HFF-Myc (cell line): ENCODE results near the gene BTNL9.

Experiments used
- DNase-seq: peaks from one replicate; pipeline ENCODE4 v3.0.0-alpha.2; 2011; ENCODE audit warnings: low read depth; ENCODE audit errors: extremely low read depth
- H3K4me3 ChIP-seq: replicated peaks from 2 replicates; pipeline ENCODE4 v1.5.1; 2011; ENCODE audit warnings: low read depth, mild to moderate bottlenecking, control low read depth, low read length
- CTCF ChIP-seq: IDR thresholded peaks from 2 replicates; pipeline ENCODE4 v1.5.1; 2012; ENCODE audit warnings: mild to moderate bottlenecking, low read depth, low read length, control low read depth; ENCODE audit errors: missing control alignments

BTNL9 gene

DNA sequence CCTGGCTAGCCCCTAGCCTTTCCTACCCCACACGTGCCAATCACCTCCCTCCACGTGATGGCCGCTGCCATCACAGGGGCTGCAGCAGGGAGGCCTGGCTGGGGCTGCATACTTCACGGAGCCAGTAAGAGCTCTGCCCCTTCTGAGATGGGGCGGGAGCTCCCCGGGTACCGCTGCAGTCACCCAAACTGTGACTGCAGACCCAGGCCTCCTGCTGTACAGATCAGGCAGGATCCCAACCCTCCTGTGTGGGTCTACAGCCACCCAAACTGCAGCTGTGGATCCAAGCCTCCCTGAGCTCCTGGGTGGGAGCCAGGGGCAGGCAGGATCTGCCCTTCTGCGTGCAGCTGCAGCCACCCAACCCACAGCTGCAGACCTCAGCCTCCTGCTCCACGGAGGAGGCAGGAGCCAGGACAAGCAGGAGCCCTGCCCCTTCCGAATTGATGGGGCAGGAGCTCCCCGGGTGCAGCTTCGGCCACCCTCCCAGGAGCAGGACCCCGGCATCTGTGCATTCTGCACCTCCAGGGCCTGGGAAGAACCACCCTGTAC, 3.2 kb upstream of the BTNL9 start:
- TF ChIP-seq CTCF, result no peak
- H3K4me3 ChIP-seq, result no peak overlapping the region
- no peak for DNase-seq

DNA sequence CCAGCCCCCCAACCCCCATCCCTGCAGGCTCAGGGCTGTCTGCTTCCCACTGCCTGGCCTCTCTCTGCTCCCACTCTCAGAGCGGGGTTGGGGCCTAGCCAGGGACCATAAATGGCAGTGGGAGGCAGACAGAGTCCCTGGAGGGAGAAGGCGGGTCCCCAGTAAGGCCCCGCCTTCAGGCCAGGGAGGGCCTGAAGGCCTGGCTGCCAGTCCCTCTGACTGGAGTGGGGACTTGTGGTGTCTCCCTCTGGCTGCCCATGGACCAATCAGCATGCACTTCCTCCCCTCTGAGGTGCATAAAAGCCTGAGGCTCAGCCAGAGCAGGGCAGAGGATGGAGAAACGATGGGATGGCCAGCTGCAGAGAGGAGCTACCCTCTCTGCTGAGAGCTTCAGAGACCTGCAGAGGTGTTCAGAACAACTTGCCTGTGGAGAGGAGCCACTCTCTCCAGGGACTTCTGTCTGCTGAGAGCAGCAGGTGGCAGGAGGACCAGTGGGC, 2.7 kb upstream of the BTNL9 start:
- H3K4me3 ChIP-seq, result no peak overlapping the region
- no peak for DNase-seq
- no peak for TF ChIP-seq CTCF

- H3K4me3 ChIP-seq, result no peak overlapping the region
- TF ChIP-seq CTCF, result no peak
- no peak for DNase-seq
These were observed 595 bp upstream of the BTNL9 start for GRCh38 chr5:181039471-181039870.

DNA sequence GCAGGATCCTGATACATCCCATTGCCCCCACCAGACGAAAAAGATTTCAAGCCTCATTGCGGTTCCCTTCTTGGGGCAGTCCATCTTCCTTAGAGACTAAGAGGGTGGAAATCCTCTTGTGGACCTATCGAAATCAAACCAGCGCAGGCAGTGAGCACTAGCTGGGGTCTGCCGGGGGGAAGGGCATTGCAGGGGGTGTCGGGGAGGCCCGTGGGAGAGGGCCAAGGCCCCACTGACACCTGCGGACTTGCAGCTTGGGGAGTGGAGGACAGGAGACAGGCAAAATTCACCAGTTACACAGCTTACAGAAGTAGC, 522 bp downstream of the BTNL9 start:
- H3K4me3 ChIP-seq, result no peak overlapping the region
- no peak for DNase-seq
- TF ChIP-seq CTCF, result no peak

DNA sequence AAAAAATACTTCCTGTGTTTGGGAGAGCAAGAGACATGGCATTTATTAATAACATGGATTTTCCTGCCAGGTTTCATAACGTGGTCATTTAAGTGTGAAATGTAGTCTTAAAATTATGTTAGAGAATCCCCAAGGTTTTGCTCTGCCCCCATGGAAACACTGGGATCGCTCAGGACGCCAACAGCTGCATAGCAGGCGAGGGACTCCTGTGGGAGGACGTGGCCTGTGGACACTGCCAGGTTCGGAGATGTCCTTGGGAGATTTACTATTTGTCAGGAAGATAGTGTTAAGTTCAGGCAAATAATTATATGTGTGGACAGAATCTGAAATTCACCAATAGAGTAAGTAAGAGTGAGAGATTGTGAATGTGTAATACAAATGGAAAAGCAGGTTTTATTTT, 977 bp downstream of the BTNL9 start:
- no peak for DNase-seq
- no peak for TF ChIP-seq CTCF

GRCh38 chr5:181042036-181042713, 2.1 kb downstream of the BTNL9 start:
- no peak for TF ChIP-seq CTCF
- H3K4me3 ChIP-seq, result no peak overlapping the region
- no peak for DNase-seq

More for the DNA sequence above, 977 bp downstream of the BTNL9 start:
- H3K4me3 ChIP-seq, result no peak overlapping the region

GRCh38 chr5:181042722-181043121, 2.7 kb downstream of the BTNL9 start:
- H3K4me3 ChIP-seq, result no peak overlapping the region

More at GRCh38 chr5:181042722-181043121, 2.7 kb downstream of the BTNL9 start:
- DNase-seq, result no peak
- TF ChIP-seq CTCF, result no peak
